OCI-LY1 (cell line): ENCODE measurements around the gene PARD3.

Experiments used
- H2AFZ ChIP-seq: fragments of 200-600 bp; sonication (generic), shearing (Covaris generic); 2 replicates; pipeline ENCODE4 v1.6.0; 2014; ENCODE audit warnings: antibody characterized with exemption, mild to moderate bottlenecking, low read length
- H3F3A ChIP-seq: fragments of 200-600 bp; sonication (generic), shearing (Covaris generic); 2 replicates; pipeline ENCODE4 v1.6.0; 2014; ENCODE audit warnings: mild to moderate bottlenecking, antibody characterized with exemption, low read length, moderate library complexity; ENCODE audit not compliant: insufficient read depth
- H3K27ac ChIP-seq: fragments of 200-600 bp; sonication (generic); 2 replicates; pipeline ENCODE4 v1.5.1; 2014; ENCODE audit warnings: low read length, mixed run types, mild to moderate bottlenecking, low read depth; ENCODE audit not compliant: poor library complexity, severe bottlenecking
- H3K27me3 ChIP-seq: fragments of 200-600 bp; sonication (generic); 2 replicates; pipeline ENCODE4 v1.6.0; 2014; ENCODE audit warnings: antibody characterized with exemption, mild to moderate bottlenecking, low read length, moderate library complexity; ENCODE audit not compliant: insufficient read depth
- H3K36me3 ChIP-seq: fragments of 200-600 bp; sonication (generic); 2 replicates; pipeline ENCODE4 v1.6.1; 2014; ENCODE audit warnings: mild to moderate bottlenecking, antibody characterized with exemption, low read length, moderate library complexity, mixed read lengths; ENCODE audit not compliant: insufficient read depth
- H3K4me1 ChIP-seq: fragments of 200-600 bp; sonication (generic); 2 replicates; pipeline ENCODE4 v1.5.1; 2014; ENCODE audit warnings: mild to moderate bottlenecking, low read length, moderate library complexity; ENCODE audit not compliant: insufficient read depth, severe bottlenecking
- H3K4me2 ChIP-seq: fragments of 200-600 bp; sonication (generic), shearing (Covaris generic); 2 replicates; pipeline ENCODE4 v1.6.1; 2014; ENCODE audit warnings: low read length
- H3K4me3 ChIP-seq: fragments of 200-600 bp; sonication (generic); 2 replicates; pipeline ENCODE4 v1.5.1; 2014; ENCODE audit warnings: low read length, low read depth, mild to moderate bottlenecking, mixed read lengths; ENCODE audit not compliant: poor library complexity, severe bottlenecking
- H3K79me2 ChIP-seq: fragments of 200-600 bp; shearing (Covaris generic); 2 replicates; pipeline ENCODE4 v1.6.1; 2016; ENCODE audit warnings: mixed run types, low read length, mixed read lengths; ENCODE audit not compliant: insufficient read depth
- H3K9ac ChIP-seq: fragments of 200-600 bp; sonication (generic), shearing (Covaris generic); 2 replicates; pipeline ENCODE4 v1.6.1; 2014; ENCODE audit warnings: mild to moderate bottlenecking, low read length, mixed read lengths
- H3K9me2 ChIP-seq: fragments of 200-600 bp; sonication (generic), shearing (Covaris generic); 2 replicates; pipeline ENCODE4 v1.6.1; 2014; ENCODE audit warnings: low read depth, mild to moderate bottlenecking, low read length, mixed read lengths
- H3K9me3 ChIP-seq: fragments of 200-600 bp; shearing (Covaris generic); 2 replicates; pipeline ENCODE4 v1.6.1; 2014; ENCODE audit warnings: low read length, mixed read lengths
- H4K20me1 ChIP-seq: fragments of 200-600 bp; sonication (generic), shearing (Covaris generic); 2 replicates; pipeline ENCODE4 v1.6.0; 2016; ENCODE audit warnings: mild to moderate bottlenecking, low read length; ENCODE audit not compliant: insufficient read depth
- EZH2 ChIP-seq: fragments of 200-600 bp; sonication (generic), shearing (Covaris generic); IDR thresholded peaks from 2 replicates; pipeline ENCODE4 v1.8.0; 2017; ENCODE audit warnings: borderline replicate concordance, mixed run types, mild to moderate bottlenecking, antibody characterized with exemption, low read length, moderate library complexity, mixed read lengths
- TF ChIP-seq, protein P1 (sequence below): fragments of 200-600 bp; sonication (generic), shearing (Covaris generic); IDR thresholded peaks from 2 replicates; pipeline ENCODE4 v1.5.1; 2017; ENCODE audit warnings: mild to moderate bottlenecking, antibody characterized with exemption, low read length, moderate library complexity, mixed read lengths

PARD3 gene

DNA sequence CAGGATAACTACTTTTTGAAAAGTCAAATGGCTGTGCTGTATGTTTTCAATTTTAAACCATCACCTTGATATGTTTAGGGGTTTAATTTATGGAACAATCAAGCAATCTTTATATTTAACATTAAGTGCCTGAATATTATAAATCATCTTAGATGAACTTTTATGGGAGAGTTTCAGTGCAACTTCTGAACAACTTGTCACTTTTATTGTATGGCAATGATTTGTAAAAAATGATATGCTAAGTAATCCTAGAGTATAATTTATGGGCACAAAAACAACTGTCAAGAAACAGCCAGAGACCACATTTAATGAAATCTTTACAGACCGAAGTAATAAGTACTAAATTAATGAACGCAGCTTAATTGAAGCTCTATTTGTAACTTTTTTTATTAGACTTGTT is 498.9 kb downstream of the PARD3 start:
- no peaks in the 10 kb centered on the region for H3K9me2 ChIP-seq
- no peaks in the 10 kb centered on the region for H3K79me2 ChIP-seq
- no peak overlapping the region for H3K9ac ChIP-seq
- no peak overlapping the region for H3K27ac ChIP-seq
- H3K4me3 ChIP-seq = no peak overlapping the region
- no peaks in the 10 kb centered on the region for H3F3A ChIP-seq
- H4K20me1 ChIP-seq = no peaks in the 10 kb centered on the region
- no peak overlapping the region for H3K4me2 ChIP-seq
- H2AFZ ChIP-seq = no peak overlapping the region
- H3K9me3 ChIP-seq = no peaks in the 10 kb centered on the region
- H3K4me1 ChIP-seq = no peaks in the 10 kb centered on the region
- no peaks in the 10 kb centered on the region for H3K36me3 ChIP-seq
- H3K27me3 ChIP-seq = no peaks in the 10 kb centered on the region
- TF ChIP-seq EZH2 = no peak
- TF ChIP-seq, protein P1, sequence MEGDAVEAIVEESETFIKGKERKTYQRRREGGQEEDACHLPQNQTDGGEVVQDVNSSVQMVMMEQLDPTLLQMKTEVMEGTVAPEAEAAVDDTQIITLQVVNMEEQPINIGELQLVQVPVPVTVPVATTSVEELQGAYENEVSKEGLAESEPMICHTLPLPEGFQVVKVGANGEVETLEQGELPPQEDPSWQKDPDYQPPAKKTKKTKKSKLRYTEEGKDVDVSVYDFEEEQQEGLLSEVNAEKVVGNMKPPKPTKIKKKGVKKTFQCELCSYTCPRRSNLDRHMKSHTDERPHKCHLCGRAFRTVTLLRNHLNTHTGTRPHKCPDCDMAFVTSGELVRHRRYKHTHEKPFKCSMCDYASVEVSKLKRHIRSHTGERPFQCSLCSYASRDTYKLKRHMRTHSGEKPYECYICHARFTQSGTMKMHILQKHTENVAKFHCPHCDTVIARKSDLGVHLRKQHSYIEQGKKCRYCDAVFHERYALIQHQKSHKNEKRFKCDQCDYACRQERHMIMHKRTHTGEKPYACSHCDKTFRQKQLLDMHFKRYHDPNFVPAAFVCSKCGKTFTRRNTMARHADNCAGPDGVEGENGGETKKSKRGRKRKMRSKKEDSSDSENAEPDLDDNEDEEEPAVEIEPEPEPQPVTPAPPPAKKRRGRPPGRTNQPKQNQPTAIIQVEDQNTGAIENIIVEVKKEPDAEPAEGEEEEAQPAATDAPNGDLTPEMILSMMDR = no peak

- H2AFZ ChIP-seq = no peak overlapping the region
- no peaks in the 10 kb centered on the region for H3K9me3 ChIP-seq
- no peak overlapping the region for H3K9ac ChIP-seq
- TF ChIP-seq, protein P1 = no peak
- TF ChIP-seq EZH2 = no peak
- no peaks in the 10 kb centered on the region for H3F3A ChIP-seq
- no peak overlapping the region for H3K4me3 ChIP-seq
- no peaks in the 10 kb centered on the region for H3K36me3 ChIP-seq
- H3K4me1 ChIP-seq = no peaks in the 10 kb centered on the region
- no peaks in the 10 kb centered on the region for H4K20me1 ChIP-seq
- no peak overlapping the region for H3K4me2 ChIP-seq
- H3K79me2 ChIP-seq = no peaks in the 10 kb centered on the region
- no peaks in the 10 kb centered on the region for H3K9me2 ChIP-seq
- H3K27me3 ChIP-seq = no peaks in the 10 kb centered on the region
- H3K27ac ChIP-seq = no peak overlapping the region
These were observed 500.6 kb downstream of the PARD3 start for GRCh38 chr10:34314457-34314856.

GRCh38 chr10:34313888-34314287 is 501.2 kb downstream of the PARD3 start:
- no peak overlapping the region for H2AFZ ChIP-seq
- H3K9me2 ChIP-seq = no peaks in the 10 kb centered on the region
- H3K79me2 ChIP-seq = no peaks in the 10 kb centered on the region
- H3K4me2 ChIP-seq = no peak overlapping the region
- H3K27ac ChIP-seq = no peak overlapping the region
- no peaks in the 10 kb centered on the region for H3K27me3 ChIP-seq
- H3F3A ChIP-seq = no peaks in the 10 kb centered on the region
- no peak overlapping the region for H3K4me3 ChIP-seq
- H3K9ac ChIP-seq = no peak overlapping the region
- TF ChIP-seq EZH2 = no peak
- TF ChIP-seq, protein P1 = no peak
- H4K20me1 ChIP-seq = no peaks in the 10 kb centered on the region
- H3K36me3 ChIP-seq = no peaks in the 10 kb centered on the region
- H3K9me3 ChIP-seq = no peaks in the 10 kb centered on the region
- no peaks in the 10 kb centered on the region for H3K4me1 ChIP-seq
